WI38 (cell line): Measurements from ENCODE around the gene YWHAG.
A peak's percentile ranks its signal among the peaks of the same experiment; 100 is the strongest.
"Not testable (repeated sequence)": the region's sequence is repeated elsewhere in the genome, so short reads cannot be mapped to it uniquely, and the experiment has no call there.

Experiments
- H3K4me3 ChIP-seq: 2 replicates; pipeline ENCODE4 v1.5.1; 2011; ENCODE audit warnings: low read depth, mild to moderate bottlenecking, control low read depth, low read length
- TF ChIP-seq, protein P1 (sequence below): IDR thresholded peaks from 2 replicates; pipeline ENCODE4 v1.5.1; 2012; ENCODE audit warnings: low read depth, mild to moderate bottlenecking, control low read depth, low read length

Gene YWHAG

GRCh38 chr7:76358481-76359110, at the start of gene YWHAG:
Gene YWHAG, minus strand, starts transcription at chr7:76358991. Its CDS starts 183 bp downstream, at chr7:76358808.
- TF ChIP-seq, protein P1, sequence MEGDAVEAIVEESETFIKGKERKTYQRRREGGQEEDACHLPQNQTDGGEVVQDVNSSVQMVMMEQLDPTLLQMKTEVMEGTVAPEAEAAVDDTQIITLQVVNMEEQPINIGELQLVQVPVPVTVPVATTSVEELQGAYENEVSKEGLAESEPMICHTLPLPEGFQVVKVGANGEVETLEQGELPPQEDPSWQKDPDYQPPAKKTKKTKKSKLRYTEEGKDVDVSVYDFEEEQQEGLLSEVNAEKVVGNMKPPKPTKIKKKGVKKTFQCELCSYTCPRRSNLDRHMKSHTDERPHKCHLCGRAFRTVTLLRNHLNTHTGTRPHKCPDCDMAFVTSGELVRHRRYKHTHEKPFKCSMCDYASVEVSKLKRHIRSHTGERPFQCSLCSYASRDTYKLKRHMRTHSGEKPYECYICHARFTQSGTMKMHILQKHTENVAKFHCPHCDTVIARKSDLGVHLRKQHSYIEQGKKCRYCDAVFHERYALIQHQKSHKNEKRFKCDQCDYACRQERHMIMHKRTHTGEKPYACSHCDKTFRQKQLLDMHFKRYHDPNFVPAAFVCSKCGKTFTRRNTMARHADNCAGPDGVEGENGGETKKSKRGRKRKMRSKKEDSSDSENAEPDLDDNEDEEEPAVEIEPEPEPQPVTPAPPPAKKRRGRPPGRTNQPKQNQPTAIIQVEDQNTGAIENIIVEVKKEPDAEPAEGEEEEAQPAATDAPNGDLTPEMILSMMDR: no peak

DNA sequence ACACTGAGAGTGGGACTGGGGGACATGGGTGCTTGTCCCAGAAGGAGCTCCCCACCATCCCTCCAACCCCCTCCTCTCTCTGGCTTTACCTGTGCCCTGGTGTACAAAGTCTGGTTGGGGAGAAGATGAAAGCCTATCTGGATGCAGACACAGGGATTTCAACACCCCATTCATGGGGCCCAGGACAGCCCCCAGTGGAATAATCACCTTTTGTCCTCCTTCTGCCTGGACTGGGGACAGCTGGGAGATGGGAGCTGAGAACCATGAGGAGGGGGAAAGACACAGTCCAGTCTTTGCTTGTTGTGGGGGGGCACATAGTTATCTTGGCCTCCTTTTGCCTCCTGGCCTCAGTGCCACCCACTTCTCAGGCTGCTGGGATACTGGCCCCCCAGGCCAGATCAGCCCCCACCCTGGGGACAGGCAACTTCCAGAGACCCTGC, 49.4 kb upstream of the YWHAG start:
- TF ChIP-seq, protein P1: no peak
- no peak overlapping the region for H3K4me3 ChIP-seq

More at GRCh38 chr7:76358481-76359110, at the start of gene YWHAG:
- H3K4me3 ChIP-seq: peak within 1 kb of the TSS; percentile 80

DNA sequence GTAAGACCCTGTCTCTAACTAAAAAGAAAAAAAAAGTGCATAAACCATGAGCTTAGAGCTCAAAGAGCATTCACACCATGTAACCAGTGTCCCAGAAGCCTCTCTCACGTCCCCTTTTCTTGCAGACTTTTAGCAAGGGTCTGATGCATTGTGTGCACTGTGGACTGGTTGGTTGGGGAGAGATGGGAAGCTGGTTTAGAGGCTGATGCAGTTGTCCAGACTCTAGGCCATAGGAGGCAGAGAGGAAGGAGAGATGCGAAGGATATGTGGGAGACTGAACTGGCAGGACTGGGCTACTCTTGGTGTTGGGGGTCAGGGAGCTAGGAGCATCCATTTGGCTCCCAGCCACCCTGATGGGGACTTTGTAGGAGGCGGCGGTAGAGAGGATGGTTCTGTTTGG, 48.9 kb upstream of the YWHAG start:
- no peak overlapping the region for H3K4me3 ChIP-seq
- TF ChIP-seq, protein P1: no peak

DNA sequence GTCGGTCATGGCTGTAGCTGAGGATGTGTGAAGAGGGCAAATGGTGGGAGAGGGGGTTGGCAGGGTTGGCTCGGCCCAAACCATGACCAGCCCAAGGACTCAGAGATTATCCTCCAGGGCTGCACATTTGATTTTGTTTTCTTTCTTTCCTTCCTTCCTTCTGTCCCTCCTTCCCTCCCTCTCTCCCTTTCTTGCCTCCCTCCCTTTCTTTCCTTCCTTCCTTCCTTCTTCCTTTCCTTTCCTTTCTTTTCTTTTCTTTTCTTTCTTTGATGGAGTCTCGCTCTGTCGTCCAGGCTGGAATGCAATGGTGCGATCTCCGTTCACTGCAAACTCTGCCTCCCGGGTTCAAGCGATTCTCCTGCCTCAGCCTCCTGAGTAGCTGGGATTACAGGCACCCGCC, 46.9 kb upstream of the YWHAG start:
- TF ChIP-seq, protein P1: no peak

GRCh38 chr7:76403780-76404494, 45.1 kb upstream of the YWHAG start:
- H3K4me3 ChIP-seq: no peak overlapping the region
- TF ChIP-seq, protein P1: no peak

More for the DNA sequence above, 46.9 kb upstream of the YWHAG start:
- no peak overlapping the region for H3K4me3 ChIP-seq

- not testable (repeated sequence) for H3K4me3 ChIP-seq
These were observed 44.3 kb upstream of the YWHAG start for GRCh38 chr7:76403097-76403496.

DNA sequence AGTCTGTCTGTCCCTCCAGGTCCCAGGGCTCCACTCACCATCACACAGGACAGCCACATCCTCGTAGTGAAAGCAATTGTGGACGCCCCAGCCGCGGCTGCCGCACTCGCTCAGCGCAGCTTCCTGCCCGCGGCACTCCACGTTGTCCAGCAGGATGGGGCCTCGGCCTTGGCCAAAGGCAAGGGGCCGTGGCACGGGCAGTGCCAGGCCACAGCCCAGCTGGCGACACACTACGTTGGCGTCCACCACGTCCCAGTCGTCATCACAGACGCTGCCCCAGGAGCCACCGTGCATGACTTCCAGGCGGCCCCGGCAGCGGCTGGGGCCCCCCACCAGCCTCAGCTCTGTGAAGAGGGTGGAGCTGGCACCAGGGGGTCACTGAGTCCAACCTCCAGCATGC, 41.5 kb upstream of the YWHAG start:
- H3K4me3 ChIP-seq: no peak overlapping the region
- TF ChIP-seq, protein P1: no peak
